ENCODE measurements around the gene CLDN19.

CLDN19 gene

DNA sequence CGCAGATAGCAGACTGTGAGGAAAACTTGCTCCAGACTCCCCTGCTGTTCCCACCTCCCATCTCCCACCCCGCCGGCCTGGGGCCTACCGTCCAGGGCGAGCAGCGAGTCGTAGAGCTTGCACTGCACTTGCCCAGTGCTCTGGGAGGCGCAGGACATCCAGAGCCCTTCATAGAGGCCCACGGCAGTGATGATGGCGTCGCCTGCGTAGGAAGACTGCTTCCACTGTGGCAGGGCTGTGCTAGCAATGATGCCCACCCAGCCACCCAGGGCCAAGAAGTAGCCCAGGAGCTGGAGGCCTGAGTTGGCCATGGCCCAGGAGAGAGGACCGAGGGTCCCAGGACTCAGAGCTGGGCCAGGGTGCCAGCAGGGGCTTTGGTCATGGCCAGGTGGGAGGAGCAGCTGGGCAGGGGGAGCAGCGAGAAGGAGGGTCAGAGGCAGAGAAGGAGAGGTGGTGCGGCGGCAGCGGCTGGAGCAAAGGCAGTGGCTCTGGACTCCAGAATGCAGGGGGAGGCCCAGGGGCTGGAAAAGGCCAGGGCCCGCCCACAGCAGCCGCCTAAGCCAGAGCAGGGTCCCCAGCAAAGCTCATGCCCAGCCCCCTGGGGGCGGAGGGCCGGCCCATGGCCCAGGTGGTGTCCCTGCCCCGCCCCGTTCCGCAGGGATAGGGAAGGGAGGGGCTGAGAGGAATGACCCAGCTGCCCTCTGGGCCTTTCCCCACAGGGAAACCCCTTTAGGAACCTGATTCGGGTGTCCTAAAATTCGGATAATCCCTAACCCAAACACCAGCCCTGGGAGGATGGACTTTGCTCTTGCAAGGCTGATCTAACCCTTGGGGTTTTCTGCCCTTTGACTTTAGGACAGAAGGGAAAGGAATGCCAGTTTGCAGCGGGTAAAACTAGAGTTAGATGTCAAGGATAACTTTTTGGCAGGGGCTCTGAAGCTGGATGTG, at the start of gene CLDN19:
Gene CLDN19 (minus strand): TSS at position 484 of the 948 bp plus-strand sequence. CDS start 173 bp downstream, at position 311.
- no peak within 1 kb of the TSS for H3K27ac Mint-ChIP-seq
- H3K4me1 Mint-ChIP-seq = peaks cover 12% of the 10 kb centered on the region
- ATAC-seq (no peak), DNase-seq (ENCODE audit: low spot score in 2 of 2) (no peak)
- no peaks in the 10 kb centered on the region for H3K9me3 Mint-ChIP-seq
- no peak within 1 kb of the TSS for H3K4me3 Mint-ChIP-seq
- H3K36me3 Mint-ChIP-seq = no peaks in the 10 kb centered on the region

GRCh38 chr1:42788021-42788420, 48.0 kb upstream of the CLDN19 start:
- Mint-ChIP-seq H3K4me3 (no peak overlapping the region), H3K9me3 (no peaks in the 10 kb centered on the region), H3K36me3 (peaks cover 7% of the 10 kb centered on the region), H3K4me1 (peaks cover 24% of the 10 kb centered on the region), H3K27ac (no peak overlapping the region)
- DNase-seq (ENCODE audit: low spot score in 2 of 2) (no peak), ATAC-seq (no peak)

DNA sequence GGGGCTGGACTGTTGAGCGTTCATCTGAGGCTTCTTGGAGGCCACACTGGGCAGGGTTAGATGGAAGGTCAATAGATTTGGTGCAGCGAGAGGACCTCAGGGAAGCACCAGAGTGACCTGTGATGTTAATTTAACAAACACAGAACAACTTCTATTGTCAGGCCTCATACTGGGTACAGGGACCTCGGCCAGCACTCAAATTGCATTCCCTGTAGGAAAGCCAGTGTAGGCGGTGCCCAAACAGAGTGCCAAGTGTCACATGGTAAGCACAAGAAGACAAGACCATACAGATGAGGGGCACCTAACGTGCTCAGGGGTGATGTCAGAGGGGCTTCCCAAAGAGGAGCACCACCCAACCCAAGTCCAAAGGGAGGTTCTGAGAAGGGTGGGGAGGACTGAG, 46.1 kb upstream of the CLDN19 start:
- Mint-ChIP-seq H3K27ac (peak overlapping the region; percentile 89), H3K4me1 (peaks cover 28% of the 10 kb centered on the region), H3K9me3 (no peaks in the 10 kb centered on the region), H3K4me3 (peak overlapping the region; percentile 71), H3K36me3 (peaks cover 13% of the 10 kb centered on the region)
- ATAC-seq = no peak
- no peak for DNase-seq (ENCODE audit: low spot score in 2 of 2)

DNA sequence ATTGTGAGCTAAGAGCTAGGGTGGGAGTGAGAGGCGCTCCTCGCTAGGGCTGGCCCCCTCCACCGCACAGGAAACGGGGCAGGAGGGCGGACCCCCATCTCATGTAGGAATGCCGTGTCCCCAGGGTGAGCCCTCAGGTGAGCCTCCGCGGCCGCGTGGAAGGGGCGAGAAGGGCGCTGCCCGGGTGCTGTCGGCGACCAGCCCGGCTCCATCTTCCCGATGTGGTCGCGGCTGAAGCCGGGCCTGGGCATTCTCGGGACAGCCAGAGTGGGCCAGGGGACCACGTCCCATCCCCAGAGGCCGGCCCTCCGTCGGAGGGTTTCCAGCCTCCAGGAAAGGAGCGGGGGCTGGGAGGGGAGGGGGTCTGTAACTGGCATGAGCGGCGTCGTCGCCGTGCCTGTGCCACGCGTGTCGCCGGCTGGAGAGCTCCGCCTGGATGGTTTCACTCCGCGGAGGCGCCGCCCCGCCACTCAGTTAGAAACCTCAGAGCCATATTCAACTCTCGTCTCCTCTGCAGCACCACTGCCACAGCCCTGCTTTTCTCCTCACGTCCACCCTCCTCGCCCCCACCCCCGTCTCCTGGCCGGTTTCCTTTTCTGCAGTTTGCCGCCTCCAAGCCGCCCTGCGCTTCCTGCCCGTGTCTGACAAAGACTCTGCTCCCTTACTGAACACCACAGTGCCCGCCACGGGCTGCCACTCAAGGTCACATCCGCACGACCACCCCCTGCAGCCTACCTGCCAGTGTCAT, 45.1 kb upstream of the CLDN19 start, which contains the start of gene TMEM269:
Gene TMEM269 (plus strand): TSS at position 46 of the 748 bp plus-strand sequence. CDS start 4,903 bp downstream, outside the sequence.
- peak; percentile 83 for ATAC-seq

GRCh38 chr1:42784547-42784945, 44.5 kb upstream of the CLDN19 start:
- Mint-ChIP-seq H3K9me3 (no peaks in the 10 kb centered on the region), H3K4me3 (peak overlapping the region; percentile 71), H3K4me1 (peaks cover 28% of the 10 kb centered on the region), H3K27ac (no peak overlapping the region), H3K36me3 (peaks cover 23% of the 10 kb centered on the region)
- DNase-seq (ENCODE audit: low spot score in 2 of 2) = no peak
- ATAC-seq = no peak

More for the DNA sequence above, 45.1 kb upstream of the CLDN19 start, which contains the start of gene TMEM269:
- Mint-ChIP-seq H3K27ac (peak within 1 kb of the TSS; percentile 89), H3K9me3 (no peaks in the 10 kb centered on the region), H3K4me3 (peak within 1 kb of the TSS; percentile 71), H3K4me1 (peaks cover 28% of the 10 kb centered on the region), H3K36me3 (peaks cover 22% of the 10 kb centered on the region)
- DNase-seq (ENCODE audit: low spot score in 2 of 2) = peak; percentile 14 to 57

GRCh38 chr1:42783092-42783491, 43.1 kb upstream of the CLDN19 start:
- H3K27ac Mint-ChIP-seq = no peak overlapping the region
- peaks cover 36% of the 10 kb centered on the region for H3K4me1 Mint-ChIP-seq
- no peak overlapping the region for H3K4me3 Mint-ChIP-seq
- no peak for ATAC-seq
- no peak for DNase-seq (ENCODE audit: low spot score in 2 of 2)
- H3K36me3 Mint-ChIP-seq = peaks cover 38% of the 10 kb centered on the region
- no peaks in the 10 kb centered on the region for H3K9me3 Mint-ChIP-seq

DNA sequence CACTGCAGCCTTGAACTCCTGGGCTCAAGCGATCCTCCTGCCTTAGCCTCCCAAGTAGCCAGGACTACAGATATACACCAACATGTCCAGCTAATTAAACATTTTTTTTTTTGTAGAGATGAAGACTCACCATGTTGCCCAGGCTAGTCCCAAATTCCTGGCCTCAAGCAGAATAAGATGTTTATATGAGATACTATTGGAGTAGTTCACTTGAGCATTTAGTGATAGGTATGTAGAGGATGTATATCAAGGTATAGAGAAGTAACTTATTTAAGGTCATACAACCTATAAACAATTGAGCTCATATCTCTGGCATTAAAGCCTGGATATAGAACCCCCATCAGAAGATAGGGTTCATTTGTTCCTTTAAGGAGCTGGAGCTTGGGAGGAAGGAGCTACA, 40.1 kb upstream of the CLDN19 start:
- DNase-seq (ENCODE audit: low spot score in 2 of 2) (no peak), ATAC-seq (no peak)
- H3K4me1 Mint-ChIP-seq = peaks cover 30% of the 10 kb centered on the region
- peak overlapping the region; percentile 77 for H3K27ac Mint-ChIP-seq
- no peaks in the 10 kb centered on the region for H3K9me3 Mint-ChIP-seq
- H3K4me3 Mint-ChIP-seq = no peak overlapping the region
- peaks cover 65% of the 10 kb centered on the region for H3K36me3 Mint-ChIP-seq

- Mint-ChIP-seq H3K36me3 (peaks cover 67% of the 10 kb centered on the region), H3K9me3 (no peaks in the 10 kb centered on the region), H3K4me3 (no peak overlapping the region), H3K27ac (peak overlapping the region; percentile 77), H3K4me1 (peaks cover 26% of the 10 kb centered on the region)
- peak; percentile 62 for ATAC-seq
- no peak for DNase-seq (ENCODE audit: low spot score in 2 of 2)
Observed at GRCh38 chr1:42779725-42780124, 39.7 kb upstream of the CLDN19 start.

- Mint-ChIP-seq H3K9me3 (no peaks in the 10 kb centered on the region), H3K4me1 (peaks cover 24% of the 10 kb centered on the region), H3K4me3 (no peak overlapping the region), H3K27ac (peak overlapping the region; percentile 77), H3K36me3 (peaks cover 81% of the 10 kb centered on the region)
- DNase-seq (ENCODE audit: low spot score in 2 of 2) (no peak), ATAC-seq (peak; percentile 66)
Observed at GRCh38 chr1:42777852-42778251, 37.8 kb upstream of the CLDN19 start.

GRCh38 chr1:42776502-42776901, 36.5 kb upstream of the CLDN19 start:
- Mint-ChIP-seq H3K27ac (no peak overlapping the region), H3K4me1 (peaks cover 29% of the 10 kb centered on the region), H3K4me3 (no peak overlapping the region), H3K9me3 (no peaks in the 10 kb centered on the region), H3K36me3 (peaks cover 91% of the 10 kb centered on the region)
- DNase-seq (ENCODE audit: low spot score in 2 of 2) (no peak), ATAC-seq (no peak)

- Mint-ChIP-seq H3K36me3 (peaks cover 90% of the 10 kb centered on the region), H3K4me1 (peaks cover 39% of the 10 kb centered on the region), H3K4me3 (no peak overlapping the region), H3K27ac (peak overlapping the region; percentile 45), H3K9me3 (no peaks in the 10 kb centered on the region)
- ATAC-seq (no peak), DNase-seq (ENCODE audit: low spot score in 2 of 2) (no peak)
Observed at GRCh38 chr1:42774928-42775526, 35.0 kb upstream of the CLDN19 start.

DNA sequence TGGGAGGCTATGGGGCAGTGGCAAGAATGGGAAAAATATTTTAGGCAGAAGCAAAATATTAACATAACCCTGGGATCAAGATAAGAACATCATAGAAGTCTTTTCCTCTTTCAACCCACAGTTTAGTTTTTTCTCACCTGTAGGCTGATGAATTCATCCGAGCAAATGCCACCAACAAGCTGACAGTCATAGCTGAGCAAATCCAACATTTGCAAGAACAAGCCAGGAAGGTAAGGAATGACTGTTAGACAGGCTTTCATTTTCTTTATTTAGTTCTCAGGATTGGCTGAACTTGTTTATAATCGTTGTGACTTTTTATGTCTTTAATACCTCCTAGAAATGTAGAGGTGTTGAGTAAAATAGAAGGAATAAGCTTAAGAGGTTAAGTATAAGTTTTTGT, 33.4 kb upstream of the CLDN19 start:
- Mint-ChIP-seq H3K4me3 (no peak overlapping the region), H3K27ac (peak overlapping the region; percentile 18), H3K4me1 (peaks cover 46% of the 10 kb centered on the region), H3K9me3 (no peaks in the 10 kb centered on the region), H3K36me3 (peaks cover 91% of the 10 kb centered on the region)
- DNase-seq (ENCODE audit: low spot score in 2 of 2) (no peak), ATAC-seq (peak; percentile 27)

- Mint-ChIP-seq H3K4me1 (peaks cover 39% of the 10 kb centered on the region), H3K9me3 (no peaks in the 10 kb centered on the region), H3K4me3 (no peak overlapping the region)
Observed at GRCh38 chr1:42769811-42770210, 29.8 kb upstream of the CLDN19 start.

DNA sequence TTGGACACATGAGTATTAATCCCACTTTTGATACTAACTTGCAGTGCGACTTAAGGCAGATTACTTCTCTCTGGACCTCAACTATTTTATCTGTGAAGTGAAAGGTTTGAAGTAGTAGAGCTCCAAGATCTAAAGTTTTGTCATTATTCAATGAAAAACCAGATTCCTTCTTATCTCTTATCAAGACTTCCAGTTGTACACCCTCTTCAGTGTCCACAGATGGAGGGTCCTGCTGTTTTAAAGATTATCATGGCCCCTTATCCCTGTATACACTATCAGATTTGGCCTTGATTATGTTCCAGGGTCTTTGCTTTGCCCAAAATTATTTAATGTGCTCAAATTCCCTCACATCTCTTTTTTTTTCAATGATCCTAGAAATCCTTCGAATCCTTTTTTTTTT, 28.1 kb upstream of the CLDN19 start:
- ATAC-seq (no peak), DNase-seq (ENCODE audit: low spot score in 2 of 2) (no peak)
- Mint-ChIP-seq H3K27ac (no peak overlapping the region), H3K36me3 (peaks cover 51% of the 10 kb centered on the region), H3K4me1 (peaks cover 34% of the 10 kb centered on the region), H3K4me3 (no peak overlapping the region), H3K9me3 (no peaks in the 10 kb centered on the region)

More at GRCh38 chr1:42769811-42770210, 29.8 kb upstream of the CLDN19 start:
- ATAC-seq (no peak), DNase-seq (ENCODE audit: low spot score in 2 of 2) (no peak)
- Mint-ChIP-seq H3K36me3 (peaks cover 68% of the 10 kb centered on the region), H3K27ac (no peak overlapping the region)

GRCh38 chr1:42767510-42768000, 27.5 kb upstream of the CLDN19 start:
- Mint-ChIP-seq H3K4me3 (no peak overlapping the region), H3K27ac (no peak overlapping the region), H3K9me3 (no peaks in the 10 kb centered on the region), H3K36me3 (peaks cover 48% of the 10 kb centered on the region), H3K4me1 (peaks cover 29% of the 10 kb centered on the region)
- ATAC-seq (peak; percentile 39), DNase-seq (ENCODE audit: low spot score in 2 of 2) (no peak)
